Keratinocyte (primary cell): Measurements from ENCODE around the gene SLC20A1. TPM values are rescaled to one million over a fixed set of nuclear protein-coding genes. Genes with fewer than 3 reads are reported as not detected.

ENCODE experiments used
- DNase-seq: peaks from one replicate; pipeline ENCODE4 v3.0.0-alpha.2; 2011; ENCODE audit warnings: low read depth, missing footprints, low spot score
- FAIRE-seq: peaks from 2 replicates; lab custom pipeline; 2011; peaks lifted over from hg19 to GRCh38; lab: Jason Lieb, UNC
- H2AFZ ChIP-seq: 2 replicates; pipeline ENCODE4 v1.6.0; 2012; ENCODE audit warnings: low read length, control low read depth, inconsistent platforms; ENCODE audit not compliant: control insufficient read depth
- H3K27ac ChIP-seq: 2 replicates; pipeline ENCODE4 v1.5.1; 2011; ENCODE audit warnings: low read length; ENCODE audit not compliant: control insufficient read depth, insufficient read depth
- H3K27me3 ChIP-seq: 3 replicates; pipeline ENCODE4 v1.6.0; 2011; ENCODE audit warnings: low read length; ENCODE audit not compliant: control insufficient read depth, insufficient read depth; ENCODE audit errors: extremely low read depth
- H3K36me3 ChIP-seq, 2 experiments: 2 replicates in 1 of 2; 3 replicates in 1 of 2; pipeline ENCODE4 v1.5.1; 2011; ENCODE audit warnings: low read length in 2 of 2, mild to moderate bottlenecking in 1 of 2; ENCODE audit not compliant: control insufficient read depth in 2 of 2, insufficient read depth in 2 of 2; ENCODE audit errors: extremely low read depth in 1 of 2
- H3K4me1 ChIP-seq: 3 replicates; pipeline ENCODE4 v1.5.1; 2011; ENCODE audit warnings: low read length; ENCODE audit not compliant: control insufficient read depth, insufficient read depth; ENCODE audit errors: extremely low read depth
- H3K4me2 ChIP-seq: 3 replicates; pipeline ENCODE4 v1.6.0; 2011; ENCODE audit warnings: low read depth, low read length; ENCODE audit not compliant: control insufficient read depth, insufficient read depth; ENCODE audit errors: extremely low read depth
- H3K4me3 ChIP-seq, 3 experiments: fragments of 200-600 bp in 1 of 3; sonication (generic) in 1 of 3; 2 replicates in 2 of 3; 3 replicates in 1 of 3; pipeline ENCODE4 v1.5.1; 2011 to 2016; ENCODE audit warnings: low read length in 3 of 3, mild to moderate bottlenecking in 3 of 3, control low read depth in 2 of 3, inconsistent platforms in 1 of 3, low read depth in 1 of 3, mixed read lengths in 1 of 3, mixed run types in 1 of 3, moderate library complexity in 1 of 3; ENCODE audit not compliant: control insufficient read depth in 2 of 3, insufficient read depth in 2 of 3; ENCODE audit errors: extremely low read depth in 1 of 3
- H3K79me2 ChIP-seq: 2 replicates; pipeline ENCODE4 v1.6.0; 2012; ENCODE audit warnings: low read length; ENCODE audit not compliant: control insufficient read depth, insufficient read depth
- H3K9ac ChIP-seq: 3 replicates; pipeline ENCODE4 v1.6.0; 2011; ENCODE audit warnings: low read length; ENCODE audit not compliant: control insufficient read depth, insufficient read depth; ENCODE audit errors: extremely low read depth
- H3K9me1 ChIP-seq: 3 replicates; pipeline ENCODE4 v1.6.0; 2011; ENCODE audit warnings: low read length; ENCODE audit not compliant: control insufficient read depth, insufficient read depth; ENCODE audit errors: extremely low read depth
- H3K9me3 ChIP-seq: 2 replicates; pipeline ENCODE4 v1.5.1; 2012; ENCODE audit warnings: low read depth, low read length; ENCODE audit not compliant: control insufficient read depth
- H4K20me1 ChIP-seq: 3 replicates; pipeline ENCODE4 v1.6.0; 2011; ENCODE audit warnings: low read length; ENCODE audit not compliant: control insufficient read depth, insufficient read depth; ENCODE audit errors: extremely low read depth
- CTCF ChIP-seq, 3 experiments: IDR thresholded peaks in 1 of 3; conservative IDR thresholded peaks in 1 of 3; optimal IDR thresholded peaks in 1 of 3; 2 replicates in 2 of 3; 3 replicates in 1 of 3; pipeline versions ENCODE3 to v1.5.1; 2011; ENCODE audit warnings: low read length in 3 of 3, mild to moderate bottlenecking in 3 of 3, moderate library complexity in 2 of 3, control low read depth in 1 of 3, inconsistent platforms in 1 of 3; ENCODE audit not compliant: insufficient read depth in 2 of 3; ENCODE audit errors: extremely low read depth in 1 of 3
- EZH2 ChIP-seq: IDR thresholded peaks from one replicate; pipeline ENCODE4 v1.6.1; 2012; ENCODE audit warnings: inconsistent platforms, mild to moderate bottlenecking, low read length, moderate library complexity
- dilution Hi-C: fragments of 300-500 bp; cut with MboI; formaldehyde crosslinking; loops from one replicate; pipeline ENCODE4 v1.7.0; 2020; ENCODE audit warnings: low sequenced_read_pairs; ENCODE audit not compliant: extremely low pct_ligation_motif_present
- polyA plus RNA-seq, 5 experiments: library from polyadenylated mRNA; depleted of rRNA in 3 of 5; stranded (reverse) in 3 of 5; stranded (forward) in 1 of 5; unstranded in 1 of 5; fragments of >200 nt; gene quantifications; 1 replicate in 1 of 5; 2 replicates in 3 of 5; 3 replicates in 1 of 5; pipeline versions ENCODE4 v1.2.1 to v1.2.3, GENCODE V29; 2011 to 2012; ENCODE audit warnings: missing spikeins in 2 of 5, low read depth in 1 of 5, low replicate concordance in 1 of 5

The SLC20A1 gene
- polyA plus RNA-seq, 1 donor (not counting 4 experiments of a cell fraction or from before 2014, with no cell fraction given): 265 TPM

GRCh38 chr2:112687522-112687921, 41.8 kb downstream of the SLC20A1 start:
- Histone ChIP-seq H3K27ac (no peak overlapping the region), H3K9ac (no peak overlapping the region), H3K9me1 (no peaks in the 10 kb centered on the region), H2AFZ (no peak overlapping the region), H3K79me2 (no peaks in the 10 kb centered on the region), H3K4me3 (no peak overlapping the region), H3K4me2 (no peak overlapping the region), H4K20me1 (no peaks in the 10 kb centered on the region), H3K4me1 (peaks cover 21% of the 10 kb centered on the region), H3K36me3 (no peaks in the 10 kb centered on the region), H3K27me3 (no peaks in the 10 kb centered on the region), H3K9me3 (no peaks in the 10 kb centered on the region)
- TF ChIP-seq CTCF (optimal IDR thresholded peaks at IDR 0.05 in 1 of 3, IDR thresholded peaks at IDR 0.05 in 1 of 3, conservative IDR thresholded peaks at IDR 0.05 in 1 of 3; ENCODE audit: extremely low read depth in 1 of 3, insufficient read depth in 2 of 3, low read length in 3 of 3): no peak
- TF ChIP-seq EZH2: no peak
- DNase-seq (no peak), FAIRE-seq (no peak)
- dilution Hi-C loops: no loop called here

GRCh38 chr2:112688086-112688880, 42.5 kb downstream of the SLC20A1 start:
- Histone ChIP-seq H3K9me3 (no peaks in the 10 kb centered on the region), H3K27ac (no peak overlapping the region), H3K36me3 (no peaks in the 10 kb centered on the region), H3K4me3 (no peak overlapping the region), H3K9me1 (no peaks in the 10 kb centered on the region), H2AFZ (no peak overlapping the region), H4K20me1 (no peaks in the 10 kb centered on the region), H3K27me3 (no peaks in the 10 kb centered on the region), H3K4me1 (peaks cover 28% of the 10 kb centered on the region), H3K4me2 (no peak overlapping the region), H3K79me2 (no peaks in the 10 kb centered on the region), H3K9ac (no peak overlapping the region)
- FAIRE-seq (no peak), DNase-seq (no peak)
- dilution Hi-C loops: no loop called here
- TF ChIP-seq CTCF (optimal IDR thresholded peaks at IDR 0.05 in 1 of 3, IDR thresholded peaks at IDR 0.05 in 1 of 3, conservative IDR thresholded peaks at IDR 0.05 in 1 of 3; ENCODE audit: extremely low read depth in 1 of 3, insufficient read depth in 2 of 3, low read length in 3 of 3): no peak
- TF ChIP-seq EZH2: no peak
